ENCODE data around the gene CXCR1. TPM values are rescaled to one million over a fixed set of nuclear protein-coding genes. Genes with fewer than 3 reads are reported as not detected.
"Not testable (repeated sequence)": the region's sequence is repeated elsewhere in the genome, so short reads cannot be mapped to it uniquely, and the experiment has no call there.

CXCR1 gene
- total RNA-seq, 1 donor from 2014 or later = not detected

GRCh38 chr2:218186355-218186766 is 19.6 kb upstream of the CXCR1 start:
- peak; percentile 79 for TF ChIP-seq CTCF (IDR thresholded peaks at IDR 0.05; ENCODE audit: insufficient read depth, low read length, poor library complexity, severe bottlenecking)
- Histone ChIP-seq H3K4me3 (ENCODE audit: low read depth, low read length) (no peak overlapping the region), H3K27me3 (ENCODE audit: control insufficient read depth, insufficient read depth, low read length) (peaks cover 5% of the 10 kb centered on the region), H3K36me3 (ENCODE audit: control insufficient read depth, insufficient read depth, low read length) (no peaks in the 10 kb centered on the region)
- DNase-seq (ENCODE audit: low read depth) = peak; percentile 26

- no peak overlapping the region for H3K4me3 ChIP-seq (ENCODE audit: low read depth, low read length)
- no peak for DNase-seq (ENCODE audit: low read depth)
- no peaks in the 10 kb centered on the region for H3K36me3 ChIP-seq (ENCODE audit: control insufficient read depth, insufficient read depth, low read length)
- no peak for TF ChIP-seq CTCF (IDR thresholded peaks at IDR 0.05; ENCODE audit: insufficient read depth, low read length, poor library complexity, severe bottlenecking)
- H3K27me3 ChIP-seq (ENCODE audit: control insufficient read depth, insufficient read depth, low read length) = peaks cover 5% of the 10 kb centered on the region
Observed at GRCh38 chr2:218184331-218184730, 17.6 kb upstream of the CXCR1 start.

- Histone ChIP-seq H3K4me3 (ENCODE audit: low read depth, low read length) (no peak overlapping the region), H3K27me3 (ENCODE audit: control insufficient read depth, insufficient read depth, low read length) (peaks cover 5% of the 10 kb centered on the region), H3K36me3 (ENCODE audit: control insufficient read depth, insufficient read depth, low read length) (no peaks in the 10 kb centered on the region)
- DNase-seq (ENCODE audit: low read depth) = no peak
- TF ChIP-seq CTCF (IDR thresholded peaks at IDR 0.05; ENCODE audit: insufficient read depth, low read length, poor library complexity, severe bottlenecking) = no peak
Observed at GRCh38 chr2:218180467-218181114, 13.8 kb upstream of the CXCR1 start.

GRCh38 chr2:218179782-218180181 is 13.0 kb upstream of the CXCR1 start:
- DNase-seq (ENCODE audit: low read depth) = no peak
- no peak for TF ChIP-seq CTCF (IDR thresholded peaks at IDR 0.05; ENCODE audit: insufficient read depth, low read length, poor library complexity, severe bottlenecking)

GRCh38 chr2:218172845-218173244 is 6.1 kb upstream of the CXCR1 start:
- no peaks in the 10 kb centered on the region for H3K27me3 ChIP-seq (ENCODE audit: control insufficient read depth, insufficient read depth, low read length)
- no peak for DNase-seq (ENCODE audit: low read depth)
- H3K36me3 ChIP-seq (ENCODE audit: control insufficient read depth, insufficient read depth, low read length) = no peaks in the 10 kb centered on the region
- no peak for TF ChIP-seq CTCF (IDR thresholded peaks at IDR 0.05; ENCODE audit: insufficient read depth, low read length, poor library complexity, severe bottlenecking)
- H3K4me3 ChIP-seq (ENCODE audit: low read depth, low read length) = no peak overlapping the region

More at GRCh38 chr2:218179782-218180181, 13.0 kb upstream of the CXCR1 start:
- H3K4me3 ChIP-seq (ENCODE audit: low read depth, low read length) = no peak overlapping the region
- H3K36me3 ChIP-seq (ENCODE audit: control insufficient read depth, insufficient read depth, low read length) = no peaks in the 10 kb centered on the region
- H3K27me3 ChIP-seq (ENCODE audit: control insufficient read depth, insufficient read depth, low read length) = peaks cover 5% of the 10 kb centered on the region

GRCh38 chr2:218171744-218172143 is 5.0 kb upstream of the CXCR1 start:
- DNase-seq (ENCODE audit: low read depth); H3K4me3 ChIP-seq (ENCODE audit: low read depth, low read length); H3K27me3 ChIP-seq (ENCODE audit: control insufficient read depth, insufficient read depth, low read length); H3K36me3 ChIP-seq (ENCODE audit: control insufficient read depth, insufficient read depth, low read length): not testable (repeated sequence)

Measured in kidney epithelial cell (primary cell).